ENCODE results near the gene IL9R.
"Not testable (repeated sequence)": the region's sequence is repeated elsewhere in the genome, so short reads cannot be mapped to it uniquely, and the experiment has no call there.

IL9R gene

GRCh38 chrX:156030474-156030873, 33.0 kb downstream of the IL9R start:
- not testable (repeated sequence) for H3K4me1 Mint-ChIP-seq (ENCODE audit: low read depth); H3K36me3 Mint-ChIP-seq (ENCODE audit: low read depth); H3K27ac Mint-ChIP-seq; H3K27me3 Mint-ChIP-seq (ENCODE audit: low read depth); H3K9me3 Mint-ChIP-seq; H3K4me3 Mint-ChIP-seq
